ENCODE measurements around the gene AUH. TPM values are rescaled to one million over a fixed set of nuclear protein-coding genes. Genes with fewer than 3 reads are reported as not detected.

AUH gene
- total RNA-seq, 1 donor from 2014 or later: 14.0 TPM

DNA sequence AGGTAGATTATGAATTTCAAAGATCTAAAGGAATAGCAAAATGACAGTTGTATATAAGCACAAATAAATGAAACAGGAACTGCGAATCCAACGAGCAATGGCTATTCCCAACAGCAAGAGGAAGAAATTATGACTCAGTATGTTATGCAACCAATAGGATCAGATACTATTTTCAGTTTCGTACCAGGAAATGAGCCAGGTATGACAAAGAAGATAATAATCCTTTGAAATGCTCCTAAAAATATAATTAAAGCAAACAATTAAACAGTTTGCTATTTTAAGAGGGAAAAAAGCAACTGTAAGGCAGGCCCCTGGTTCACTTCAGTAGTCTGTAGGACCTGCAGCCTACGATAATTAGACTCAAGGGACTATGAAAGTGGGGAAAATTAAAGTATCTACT lies 58.9 kb downstream of the AUH start:
- TF ChIP-seq CTCF (IDR thresholded peaks at IDR 0.05): no peak
- POLR2A ChIA-PET: no interaction called here
- no peaks in the 10 kb centered on the region for H3K27me3 Mint-ChIP-seq
- H3K27ac Mint-ChIP-seq: no peak overlapping the region
- CTCF ChIA-PET: no interaction called here
- peaks cover 8% of the 10 kb centered on the region for H3K4me1 Mint-ChIP-seq
- H3K36me3 Mint-ChIP-seq (ENCODE audit: low read depth): peaks cover 31% of the 10 kb centered on the region
- intact Hi-C loops (cut with micrococcal nuclease): no loop called here
- DNase-seq (no peak), ATAC-seq (ENCODE audit: low read depth) (no peak)
- no peak overlapping the region for H3K4me3 Mint-ChIP-seq
- H3K9me3 Mint-ChIP-seq: no peaks in the 10 kb centered on the region

DNA sequence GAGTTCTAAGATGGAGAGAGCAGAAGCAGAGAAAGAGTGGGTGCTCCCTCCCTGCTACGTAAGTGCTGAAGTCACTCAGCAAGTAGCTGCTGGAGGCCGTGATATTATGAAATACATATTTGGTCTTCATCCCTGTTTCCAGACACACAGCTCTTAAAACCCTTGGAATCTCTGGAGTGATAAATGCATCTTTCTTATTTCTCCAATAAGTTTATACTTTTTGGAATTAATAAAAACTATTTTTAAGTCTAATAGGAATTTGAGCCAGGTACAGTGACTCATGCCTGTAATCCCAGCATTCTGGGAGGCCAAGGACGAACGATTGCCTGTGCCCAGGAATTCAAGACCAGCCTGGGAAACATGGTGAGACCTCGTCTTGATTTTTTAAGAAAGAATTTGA lies 60.6 kb downstream of the AUH start:
- no peak for TF ChIP-seq CTCF (IDR thresholded peaks at IDR 0.05)
- no peak for DNase-seq
- no peaks in the 10 kb centered on the region for H3K9me3 Mint-ChIP-seq
- H3K36me3 Mint-ChIP-seq (ENCODE audit: low read depth): peaks cover 34% of the 10 kb centered on the region
- H3K27ac Mint-ChIP-seq: no peak overlapping the region
- intact Hi-C loops (cut with micrococcal nuclease): no loop called here
- ATAC-seq (ENCODE audit: low read depth): no peak
- no peaks in the 10 kb centered on the region for H3K27me3 Mint-ChIP-seq
- H3K4me3 Mint-ChIP-seq: no peak overlapping the region
- peaks cover 17% of the 10 kb centered on the region for H3K4me1 Mint-ChIP-seq
- CTCF ChIA-PET: no interaction called here
- POLR2A ChIA-PET: no interaction called here

GRCh38 chr9:91298311-91298710 lies 63.4 kb downstream of the AUH start:
- H3K27me3 Mint-ChIP-seq: no peaks in the 10 kb centered on the region
- H3K4me3 Mint-ChIP-seq: no peak overlapping the region
- H3K27ac Mint-ChIP-seq: no peak overlapping the region
- peaks cover 26% of the 10 kb centered on the region for H3K4me1 Mint-ChIP-seq
- POLR2A ChIA-PET: no interaction called here
- peaks cover 50% of the 10 kb centered on the region for H3K36me3 Mint-ChIP-seq (ENCODE audit: low read depth)
- intact Hi-C loops (cut with micrococcal nuclease): no loop called here
- no peak for TF ChIP-seq CTCF (IDR thresholded peaks at IDR 0.05)
- ATAC-seq (ENCODE audit: low read depth) (no peak), DNase-seq (no peak)
- CTCF ChIA-PET: no interaction called here
- no peaks in the 10 kb centered on the region for H3K9me3 Mint-ChIP-seq

DNA sequence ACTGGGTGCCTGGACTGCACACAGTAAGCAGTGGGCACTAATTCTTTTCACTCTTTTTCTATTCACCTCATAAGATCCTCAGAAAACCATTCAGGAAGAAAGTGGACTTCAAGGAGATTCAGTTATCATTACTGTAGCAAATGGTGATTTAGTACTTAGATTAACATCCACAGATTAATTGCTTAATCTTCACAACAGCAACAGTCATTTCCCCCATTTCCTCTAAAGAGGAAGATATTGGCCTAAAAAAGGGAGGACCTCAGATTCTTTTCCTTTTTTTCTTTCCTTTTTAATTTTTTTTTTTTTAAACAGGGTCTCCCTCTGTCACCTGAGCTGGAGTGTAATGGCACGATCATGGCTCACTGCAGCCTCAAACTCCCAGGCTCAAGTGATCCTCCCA lies 64.4 kb downstream of the AUH start:
- Mint-ChIP-seq H3K27me3 (no peaks in the 10 kb centered on the region), H3K27ac (no peak overlapping the region), H3K36me3 (ENCODE audit: low read depth) (peaks cover 60% of the 10 kb centered on the region), H3K4me3 (no peak overlapping the region), H3K9me3 (no peaks in the 10 kb centered on the region), H3K4me1 (peaks cover 26% of the 10 kb centered on the region)
- ATAC-seq (ENCODE audit: low read depth) (no peak), DNase-seq (no peak)
- POLR2A ChIA-PET: no interaction called here
- TF ChIP-seq CTCF (IDR thresholded peaks at IDR 0.05): no peak
- intact Hi-C loops (cut with micrococcal nuclease): no loop called here
- CTCF ChIA-PET: no interaction called here

GRCh38 chr9:91296354-91296753 lies 65.4 kb downstream of the AUH start:
- no peak for ATAC-seq (ENCODE audit: low read depth)
- H3K4me1 Mint-ChIP-seq: peaks cover 26% of the 10 kb centered on the region
- intact Hi-C loops (cut with micrococcal nuclease): no loop called here
- TF ChIP-seq CTCF (IDR thresholded peaks at IDR 0.05): no peak
- H3K4me3 Mint-ChIP-seq: no peak overlapping the region
- CTCF ChIA-PET: no interaction called here
- no peak for DNase-seq
- no peaks in the 10 kb centered on the region for H3K27me3 Mint-ChIP-seq
- POLR2A ChIA-PET: no interaction called here
- peaks cover 66% of the 10 kb centered on the region for H3K36me3 Mint-ChIP-seq (ENCODE audit: low read depth)
- no peak overlapping the region for H3K27ac Mint-ChIP-seq
- H3K9me3 Mint-ChIP-seq: no peaks in the 10 kb centered on the region

Data from activated B cell treated with CpG ODN at 0.5 μM for 24 hours (primary cell).